ENCODE measurements around the gene OXA1L.

DNA sequence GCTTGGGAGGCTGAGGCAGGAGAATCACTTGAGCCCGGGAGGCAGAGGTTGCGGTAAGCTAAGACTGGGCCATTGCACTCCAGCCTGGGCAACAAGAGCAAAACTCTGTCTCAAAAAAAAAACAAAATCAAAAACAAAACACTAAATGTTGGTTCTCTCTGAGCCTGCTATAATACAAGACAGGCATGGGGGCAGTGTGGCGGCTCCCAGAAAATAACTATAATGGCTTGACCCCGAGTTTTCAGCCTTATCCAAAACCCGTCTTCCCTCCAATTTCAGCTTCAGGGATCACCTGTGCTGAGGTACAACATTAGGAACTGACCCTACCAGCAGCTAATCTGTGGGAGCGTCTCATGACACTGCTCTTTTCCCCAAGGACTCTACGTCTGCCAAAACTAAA is 47.9 kb downstream of the OXA1L start:
- TF ChIP-seq, protein P1, sequence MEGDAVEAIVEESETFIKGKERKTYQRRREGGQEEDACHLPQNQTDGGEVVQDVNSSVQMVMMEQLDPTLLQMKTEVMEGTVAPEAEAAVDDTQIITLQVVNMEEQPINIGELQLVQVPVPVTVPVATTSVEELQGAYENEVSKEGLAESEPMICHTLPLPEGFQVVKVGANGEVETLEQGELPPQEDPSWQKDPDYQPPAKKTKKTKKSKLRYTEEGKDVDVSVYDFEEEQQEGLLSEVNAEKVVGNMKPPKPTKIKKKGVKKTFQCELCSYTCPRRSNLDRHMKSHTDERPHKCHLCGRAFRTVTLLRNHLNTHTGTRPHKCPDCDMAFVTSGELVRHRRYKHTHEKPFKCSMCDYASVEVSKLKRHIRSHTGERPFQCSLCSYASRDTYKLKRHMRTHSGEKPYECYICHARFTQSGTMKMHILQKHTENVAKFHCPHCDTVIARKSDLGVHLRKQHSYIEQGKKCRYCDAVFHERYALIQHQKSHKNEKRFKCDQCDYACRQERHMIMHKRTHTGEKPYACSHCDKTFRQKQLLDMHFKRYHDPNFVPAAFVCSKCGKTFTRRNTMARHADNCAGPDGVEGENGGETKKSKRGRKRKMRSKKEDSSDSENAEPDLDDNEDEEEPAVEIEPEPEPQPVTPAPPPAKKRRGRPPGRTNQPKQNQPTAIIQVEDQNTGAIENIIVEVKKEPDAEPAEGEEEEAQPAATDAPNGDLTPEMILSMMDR (IDR thresholded peaks at IDR 0.05; ENCODE audit: poor library complexity, severe bottlenecking) = no peak
- TF ChIP-seq MXI1 (conservative IDR thresholded peaks at IDR 0.05; ENCODE audit: poor library complexity, severe bottlenecking) = no peak
- TF ChIP-seq POLR2AphosphoS5 (IDR thresholded peaks at IDR 0.05) = no peak
- TF ChIP-seq, protein P2, sequence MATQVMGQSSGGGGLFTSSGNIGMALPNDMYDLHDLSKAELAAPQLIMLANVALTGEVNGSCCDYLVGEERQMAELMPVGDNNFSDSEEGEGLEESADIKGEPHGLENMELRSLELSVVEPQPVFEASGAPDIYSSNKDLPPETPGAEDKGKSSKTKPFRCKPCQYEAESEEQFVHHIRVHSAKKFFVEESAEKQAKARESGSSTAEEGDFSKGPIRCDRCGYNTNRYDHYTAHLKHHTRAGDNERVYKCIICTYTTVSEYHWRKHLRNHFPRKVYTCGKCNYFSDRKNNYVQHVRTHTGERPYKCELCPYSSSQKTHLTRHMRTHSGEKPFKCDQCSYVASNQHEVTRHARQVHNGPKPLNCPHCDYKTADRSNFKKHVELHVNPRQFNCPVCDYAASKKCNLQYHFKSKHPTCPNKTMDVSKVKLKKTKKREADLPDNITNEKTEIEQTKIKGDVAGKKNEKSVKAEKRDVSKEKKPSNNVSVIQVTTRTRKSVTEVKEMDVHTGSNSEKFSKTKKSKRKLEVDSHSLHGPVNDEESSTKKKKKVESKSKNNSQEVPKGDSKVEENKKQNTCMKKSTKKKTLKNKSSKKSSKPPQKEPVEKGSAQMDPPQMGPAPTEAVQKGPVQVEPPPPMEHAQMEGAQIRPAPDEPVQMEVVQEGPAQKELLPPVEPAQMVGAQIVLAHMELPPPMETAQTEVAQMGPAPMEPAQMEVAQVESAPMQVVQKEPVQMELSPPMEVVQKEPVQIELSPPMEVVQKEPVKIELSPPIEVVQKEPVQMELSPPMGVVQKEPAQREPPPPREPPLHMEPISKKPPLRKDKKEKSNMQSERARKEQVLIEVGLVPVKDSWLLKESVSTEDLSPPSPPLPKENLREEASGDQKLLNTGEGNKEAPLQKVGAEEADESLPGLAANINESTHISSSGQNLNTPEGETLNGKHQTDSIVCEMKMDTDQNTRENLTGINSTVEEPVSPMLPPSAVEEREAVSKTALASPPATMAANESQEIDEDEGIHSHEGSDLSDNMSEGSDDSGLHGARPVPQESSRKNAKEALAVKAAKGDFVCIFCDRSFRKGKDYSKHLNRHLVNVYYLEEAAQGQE (IDR thresholded peaks at IDR 0.05; ENCODE audit: borderline replicate concordance) = no peak
- TF ChIP-seq RAD21 (conservative IDR thresholded peaks at IDR 0.05) = no peak
